Hepatocyte (in vitro differentiated cells): ENCODE results near the gene USH1C. TPM values are rescaled to one million over a fixed set of nuclear protein-coding genes. Genes with fewer than 3 reads are reported as not detected.

Experiments used
- DNase-seq: peaks from one replicate; pipeline ENCODE4 v3.0.0-alpha.2; 2016; ENCODE audit warnings: low spot score
- H2AFZ ChIP-seq: fragments of 200-600 bp; sonication (generic); 2 replicates; pipeline ENCODE4 v1.6.0; 2016; ENCODE audit warnings: antibody characterized with exemption, mild to moderate bottlenecking
- H3K27ac ChIP-seq: fragments of 200-600 bp; sonication (generic); 2 replicates; pipeline ENCODE4 v1.5.1; 2016; ENCODE audit warnings: mild to moderate bottlenecking
- H3K27me3 ChIP-seq: fragments of 200-600 bp; sonication (generic); 2 replicates; pipeline ENCODE4 v1.6.1; 2016
- H3K36me3 ChIP-seq: fragments of 200-600 bp; sonication (generic); replicated peaks from 2 replicates; pipeline ENCODE4 v1.5.1; 2016; ENCODE audit warnings: low read depth; ENCODE audit not compliant: insufficient read depth
- H3K4me1 ChIP-seq: fragments of 200-600 bp; sonication (generic); 2 replicates; pipeline ENCODE4 v1.5.1; 2016; ENCODE audit warnings: mild to moderate bottlenecking, moderate library complexity; ENCODE audit not compliant: insufficient read depth
- H3K4me2 ChIP-seq: fragments of 200-600 bp; sonication (generic); 2 replicates; pipeline ENCODE4 v1.6.0; 2016
- H3K4me3 ChIP-seq: fragments of 200-600 bp; sonication (generic); 2 replicates; pipeline ENCODE4 v1.5.1; 2016; ENCODE audit warnings: mild to moderate bottlenecking
- H3K79me2 ChIP-seq: fragments of 200-600 bp; sonication (generic); 2 replicates; pipeline ENCODE4 v1.6.0; 2017; ENCODE audit warnings: mild to moderate bottlenecking
- H3K9me2 ChIP-seq: fragments of 200-600 bp; sonication (generic); replicated peaks from 2 replicates; pipeline ENCODE4 v1.6.0; 2017; ENCODE audit warnings: mild to moderate bottlenecking; ENCODE audit not compliant: insufficient read depth
- H3K9me3 ChIP-seq: fragments of 200-600 bp; sonication (generic); 2 replicates; pipeline ENCODE4 v1.5.1; 2016; ENCODE audit warnings: low read depth, mild to moderate bottlenecking
- H4K20me1 ChIP-seq: fragments of 200-600 bp; sonication (generic); 2 replicates; pipeline ENCODE4 v1.6.0; 2016; ENCODE audit warnings: mild to moderate bottlenecking; ENCODE audit not compliant: insufficient read depth, poor library complexity, severe bottlenecking
- CTCF ChIP-seq: fragments of 200-600 bp; sonication (generic); IDR thresholded peaks from 2 replicates; pipeline ENCODE4 v1.5.1; 2016; ENCODE audit warnings: antibody characterized with exemption, mild to moderate bottlenecking; ENCODE audit not compliant: poor library complexity
- EZH2 ChIP-seq: fragments of 200-600 bp; sonication (generic); IDR thresholded peaks from 2 replicates; pipeline ENCODE4 v1.6.1; 2016; ENCODE audit warnings: antibody characterized with exemption, mild to moderate bottlenecking, borderline replicate concordance
- EZH2phosphoT487 ChIP-seq: fragments of 200-600 bp; sonication (generic); IDR thresholded peaks from one replicate; pipeline ENCODE4 v1.6.1; 2018; ENCODE audit warnings: antibody characterized with exemption, mild to moderate bottlenecking, low read depth, moderate library complexity; ENCODE audit not compliant: unreplicated experiment, severe bottlenecking
- WGBS: methylation state at CpG from one replicate; pipeline ENCODE4 v1.1.6; 2016; ENCODE audit warnings: low lambda C conversion rate; ENCODE audit errors: missing lambda C conversion rate; 5-methylcytosine and 5-hydroxymethylcytosine counted together
- polyA plus RNA-seq: library from polyadenylated mRNA; unstranded; fragments of >200 nt; fragmentation: Nextera tagmentation; extraction: Ambion mirVana; gene quantifications from 2 replicates; pipeline ENCODE4 v1.2.1, GENCODE V29; 2016
- total RNA-seq: library from RNA; depleted of rRNA; stranded (reverse); fragments of >200 nt; gene quantifications from 2 replicates; pipeline ENCODE4 v1.2.3, GENCODE V29; 2014

USH1C gene
- total and polyA plus RNA-seq, 2 experiments from 2014 or later = 54.3 to 60.6 TPM

- no peaks in the 10 kb centered on the region for H3K36me3 ChIP-seq
- no peak overlapping the region for H2AFZ ChIP-seq
- no peaks in the 10 kb centered on the region for H4K20me1 ChIP-seq
- H3K79me2 ChIP-seq = no peaks in the 10 kb centered on the region
- H3K4me3 ChIP-seq = no peak overlapping the region
- no peak for TF ChIP-seq CTCF
- no peak for TF ChIP-seq EZH2phosphoT487
- no peak for TF ChIP-seq EZH2
- WGBS = 98% methylated on average over 10 of the region's 10 CpGs
- no peaks in the 10 kb centered on the region for H3K4me1 ChIP-seq
- DNase-seq = no peak
- no peaks in the 10 kb centered on the region for H3K9me2 ChIP-seq
- no peaks in the 10 kb centered on the region for H3K27me3 ChIP-seq
- H3K9me3 ChIP-seq = no peaks in the 10 kb centered on the region
- no peak overlapping the region for H3K27ac ChIP-seq
- H3K4me2 ChIP-seq = no peak overlapping the region
These were observed 8.4 kb upstream of the USH1C start for GRCh38 chr11:17552392-17553248.

GRCh38 chr11:17552041-17552355, 7.8 kb upstream of the USH1C start:
- H3K27ac ChIP-seq = no peak overlapping the region
- H3K4me2 ChIP-seq = no peak overlapping the region
- no peaks in the 10 kb centered on the region for H3K27me3 ChIP-seq
- no peaks in the 10 kb centered on the region for H3K9me3 ChIP-seq
- H3K4me3 ChIP-seq = no peak overlapping the region
- no peaks in the 10 kb centered on the region for H4K20me1 ChIP-seq
- TF ChIP-seq EZH2phosphoT487 (no peak), EZH2 (no peak), CTCF (no peak)
- no peaks in the 10 kb centered on the region for H3K36me3 ChIP-seq
- no peaks in the 10 kb centered on the region for H3K4me1 ChIP-seq
- no peaks in the 10 kb centered on the region for H3K79me2 ChIP-seq
- no peak for DNase-seq
- H2AFZ ChIP-seq = no peak overlapping the region
- no peaks in the 10 kb centered on the region for H3K9me2 ChIP-seq
- WGBS = 94% methylated on average over 4 of the region's 4 CpGs

GRCh38 chr11:17551347-17552040, 7.3 kb upstream of the USH1C start:
- Histone ChIP-seq H4K20me1 (no peaks in the 10 kb centered on the region), H3K27ac (no peak overlapping the region), H3K4me1 (no peaks in the 10 kb centered on the region), H3K27me3 (no peaks in the 10 kb centered on the region), H3K9me2 (no peaks in the 10 kb centered on the region), H3K36me3 (no peaks in the 10 kb centered on the region), H3K4me2 (no peak overlapping the region), H2AFZ (no peak overlapping the region), H3K9me3 (no peaks in the 10 kb centered on the region), H3K4me3 (no peak overlapping the region), H3K79me2 (no peaks in the 10 kb centered on the region)
- DNase-seq = no peak
- no peak for TF ChIP-seq EZH2
- TF ChIP-seq EZH2phosphoT487 = no peak
- no peak for TF ChIP-seq CTCF
- WGBS = 78% methylated on average over 7 of the region's 7 CpGs
